H1 (cell line): Measurements from ENCODE around the gene MVK. TPM values are rescaled to one million over a fixed set of nuclear protein-coding genes. Genes with fewer than 3 reads are reported as not detected.

Source experiments
- CTCF ChIA-PET: fragments of 300-600 bp; sonication (Branson Sonifier 250); formaldehyde crosslinking; loops from one replicate; lab custom pipeline; 2021; ENCODE audit not compliant: partially characterized antibody; lab: Charles Lee
- POLR2A ChIA-PET: fragments of 300-600 bp; sonication (Branson Sonifier 250); formaldehyde crosslinking; loops from one replicate; lab custom pipeline; 2021; ENCODE audit warnings: inconsistent platforms; ENCODE audit not compliant: partially characterized antibody; lab: Charles Lee
- DNase-seq, 2 experiments: peaks; one replicate each; pipeline versions ENCODE4 v3.0.0 to v3.0.0-alpha.2; 2010 to 2022; ENCODE audit warnings: low spot score in 2 of 2, low read depth in 1 of 2, mixed read lengths in 1 of 2
- FAIRE-seq: peaks from 2 replicates; lab custom pipeline; 2011; peaks lifted over from hg19 to GRCh38; lab: Jason Lieb, UNC
- H2AFZ ChIP-seq: 2 replicates; pipeline ENCODE4 v1.8.1; 2012; ENCODE audit warnings: low read length, inconsistent platforms
- H2AK5ac ChIP-seq: 2 replicates; pipeline ENCODE4 v1.6.1; 2013; ENCODE audit warnings: low read depth, low read length
- H2BK120ac ChIP-seq: replicated peaks from 2 replicates; pipeline ENCODE3; 2013; ENCODE audit warnings: low read depth, low read length, inconsistent platforms
- H2BK12ac ChIP-seq: 2 replicates; pipeline ENCODE4 v1.6.1; 2013; ENCODE audit warnings: low read depth, low read length
- H2BK15ac ChIP-seq: 2 replicates; pipeline ENCODE4 v1.6.1; 2013; ENCODE audit warnings: low read length
- H2BK20ac ChIP-seq: 2 replicates; pipeline ENCODE4 v1.6.1; 2013; ENCODE audit warnings: low read length
- H2BK5ac ChIP-seq: 2 replicates; pipeline ENCODE4 v1.6.1; 2013; ENCODE audit warnings: low read depth, low read length
- H3K14ac ChIP-seq: 2 replicates; pipeline ENCODE4 v1.6.1; 2013; ENCODE audit warnings: inconsistent platforms; ENCODE audit not compliant: insufficient read length
- H3K18ac ChIP-seq: 2 replicates; pipeline ENCODE4 v1.6.1; 2013; ENCODE audit warnings: low read length; ENCODE audit errors: extremely low read depth
- H3K23ac ChIP-seq: 2 replicates; pipeline ENCODE4 v1.6.1; 2013; ENCODE audit warnings: inconsistent platforms; ENCODE audit not compliant: insufficient read length
- H3K23me2 ChIP-seq: 2 replicates; pipeline ENCODE4 v1.6.1; 2013; ENCODE audit warnings: low read depth, low read length
- H3K27ac ChIP-seq: 2 replicates; pipeline ENCODE4 v1.6.1; 2011; ENCODE audit warnings: low read depth, low read length, inconsistent platforms
- H3K27me3 ChIP-seq, 4 experiments: replicated peaks in 1 of 4; 1 replicate in 1 of 4; 2 replicates in 3 of 4; pipeline versions ENCODE4 v1.6.1 to v1.8.1; 2011 to 2013; ENCODE audit warnings: low read length in 3 of 4, mild to moderate bottlenecking in 3 of 4, inconsistent platforms in 2 of 4, mixed read lengths in 2 of 4, moderate library complexity in 1 of 4; ENCODE audit not compliant: control insufficient read depth in 3 of 4, insufficient read depth in 3 of 4; ENCODE audit errors: extremely low read depth in 1 of 4
- H3K36me3 ChIP-seq, 4 experiments: 2 replicates each; pipeline versions ENCODE4 v1.6.1 to v1.8.1; 2011 to 2013; ENCODE audit warnings: mild to moderate bottlenecking in 4 of 4, low read length in 3 of 4, moderate library complexity in 2 of 4, control low read depth in 1 of 4, inconsistent platforms in 1 of 4; ENCODE audit not compliant: insufficient read depth in 4 of 4, control insufficient read depth in 2 of 4
- H3K4ac ChIP-seq: replicated peaks from 2 replicates; pipeline ENCODE3; 2013; ENCODE audit warnings: low read length, low read depth, mixed read lengths, inconsistent platforms; ENCODE audit not compliant: insufficient read length
- H3K4me1 ChIP-seq, 4 experiments: replicated peaks in 1 of 4; 1 replicate in 1 of 4; 2 replicates in 3 of 4; pipeline versions ENCODE4 v1.6.1 to v1.8.1; 2011 to 2013; ENCODE audit warnings: low read length in 3 of 4, inconsistent platforms in 2 of 4, mixed read lengths in 1 of 4; ENCODE audit not compliant: insufficient read depth in 4 of 4, control insufficient read depth in 3 of 4
- H3K4me2 ChIP-seq, 2 experiments: 2 replicates each; pipeline versions ENCODE4 v1.6.1 to v1.8.1; 2011 to 2013; ENCODE audit warnings: low read depth in 2 of 2, low read length in 2 of 2, control low read depth in 1 of 2, inconsistent platforms in 1 of 2, mild to moderate bottlenecking in 1 of 2; ENCODE audit not compliant: insufficient read depth in 1 of 2
- H3K4me3 ChIP-seq, 4 experiments: fragments of 200-600, 300-600 bp in 1 of 4; sonication (generic), shearing (Covaris generic), sonication (Bioruptor Twin) in 1 of 4; 2 replicates each; pipeline versions ENCODE4 v1.5.1 to v1.8.1; 2011 to 2016; ENCODE audit warnings: low read length in 4 of 4, low read depth in 3 of 4, control low read depth in 2 of 4, inconsistent platforms in 2 of 4, mild to moderate bottlenecking in 2 of 4, mixed read lengths in 1 of 4, moderate library complexity in 1 of 4; ENCODE audit not compliant: insufficient read depth in 2 of 4; ENCODE audit errors: extremely low read depth in 1 of 4
- H3K56ac ChIP-seq: replicated peaks from 2 replicates; pipeline ENCODE3; 2013; ENCODE audit warnings: low read depth, mild to moderate bottlenecking, mixed read lengths, low read length, inconsistent platforms; ENCODE audit not compliant: insufficient read length
- H3K79me1 ChIP-seq: 2 replicates; pipeline ENCODE4 v1.6.1; 2013; ENCODE audit warnings: low read depth, low read length, control low read depth
- H3K79me2 ChIP-seq, 2 experiments: 2 replicates each; pipeline versions ENCODE4 v1.6.1 to v1.8.1; 2012 to 2013; ENCODE audit warnings: low read length in 2 of 2, mild to moderate bottlenecking in 2 of 2, inconsistent platforms in 1 of 2; ENCODE audit not compliant: insufficient read depth in 2 of 2, control insufficient read depth in 1 of 2
- H3K9ac ChIP-seq, 4 experiments: replicated peaks in 1 of 4; 1 replicate in 1 of 4; 2 replicates in 3 of 4; pipeline versions ENCODE4 v1.6.1 to v1.8.1; 2011 to 2013; ENCODE audit warnings: low read depth in 3 of 4, low read length in 3 of 4, control low read depth in 2 of 4, mild to moderate bottlenecking in 2 of 4, moderate library complexity in 2 of 4, inconsistent platforms in 1 of 4; ENCODE audit errors: extremely low read depth in 1 of 4
- H3K9me3 ChIP-seq, 2 experiments: 2 replicates each; pipeline versions ENCODE4 v1.6.1 to v1.8.1; 2012 to 2013; ENCODE audit warnings: mild to moderate bottlenecking in 2 of 2, moderate library complexity in 2 of 2, control low read depth in 1 of 2, inconsistent platforms in 1 of 2, low read depth in 1 of 2, low read length in 1 of 2, mixed read lengths in 1 of 2; ENCODE audit not compliant: insufficient read depth in 2 of 2
- H4K20me1 ChIP-seq, 2 experiments: replicated peaks in 1 of 2; 2 replicates each; pipeline versions ENCODE3 to v1.8.1; 2011 to 2013; ENCODE audit warnings: inconsistent platforms in 2 of 2, low read length in 2 of 2, mild to moderate bottlenecking in 1 of 2; ENCODE audit not compliant: insufficient read depth in 2 of 2, control insufficient read depth in 1 of 2
- H4K5ac ChIP-seq: 2 replicates; pipeline ENCODE4 v1.6.1; 2013; ENCODE audit warnings: low read length, low read depth, mixed read lengths, inconsistent platforms; ENCODE audit not compliant: insufficient read length
- H4K8ac ChIP-seq: 2 replicates; pipeline ENCODE4 v1.8.0; 2013; ENCODE audit warnings: mild to moderate bottlenecking, moderate library complexity, low read length, inconsistent platforms; ENCODE audit not compliant: insufficient read depth; ENCODE audit errors: extremely low read depth
- H4K91ac ChIP-seq: replicated peaks from 2 replicates; pipeline ENCODE3; 2013; ENCODE audit warnings: low read length, mixed read lengths, inconsistent platforms; ENCODE audit not compliant: insufficient read length
- PHF8 ChIP-seq: fragments of 200-600 bp; sonication (generic); conservative IDR thresholded peaks from 2 replicates; pipeline ENCODE4 v1.7.1; 2012; ENCODE audit warnings: low read depth, mild to moderate bottlenecking, inconsistent platforms, low read length, moderate library complexity
- WGBS, 2 experiments: shearing (Covaris generic) in 1 of 2; methylation state at CpG; one replicate each; pipeline versions ENCODE4 v1.1.6 to v1.1.7; 2013 to 2015; ENCODE audit warnings: low lambda C conversion rate in 2 of 2, mixed read lengths in 2 of 2, inconsistent platforms in 1 of 2, low coverage in 1 of 2, missing lambda C conversion rate in 1 of 2; ENCODE audit not compliant: insufficient replicate concordance in 2 of 2, insufficient coverage in 1 of 2, insufficient read length in 1 of 2; ENCODE audit errors: extremely low coverage in 1 of 2, missing lambda C conversion rate in 1 of 2; 5-methylcytosine and 5-hydroxymethylcytosine counted together
- polyA plus RNA-seq, 7 experiments: library from polyadenylated mRNA; depleted of rRNA in 3 of 7; stranded (reverse) in 5 of 7; unstranded in 2 of 7; fragments of >200 nt in 5 of 7; fragments of 200-250 nt in 2 of 7; gene quantifications; 1 replicate in 5 of 7; 2 replicates in 1 of 7; 4 replicates in 1 of 7; pipeline versions ENCODE4 v1.2.1 to v1.2.3, GENCODE V29; 2011 to 2013; ENCODE audit warnings: missing spikeins in 2 of 7, mixed read lengths in 2 of 7
- total RNA-seq: library from RNA; stranded (reverse); fragmentation: NEBNext Ultra II Directional; extraction: Animal tissue kit (Norgen Biotek cat#: 25700); gene quantifications from 2 replicates; pipeline ENCODE4 v1.2.1, GENCODE V29; 2021

Gene MVK
- total and polyA plus RNA-seq, 2 of the 8 experiments (the other 6 are each of a cell fraction or from before 2014, with no cell fraction given): 15.7 to 20.9 TPM

- Histone ChIP-seq H2BK120ac (no peak overlapping the region), H3K9me3 (no peaks in the 10 kb centered on the region), H3K23me2 (peaks cover 5% of the 10 kb centered on the region; the same call in 1 of the 2 replicates), H2AK5ac (no peak overlapping the region), H3K14ac (no peak overlapping the region), H2AFZ (no peak overlapping the region), H3K4ac (no peak overlapping the region), H3K18ac (no peak overlapping the region), H4K5ac (no peak overlapping the region), H3K4me2 (no peak overlapping the region), H3K9ac (no peak overlapping the region), H3K27me3 (no peaks in the 10 kb centered on the region), H3K79me1 (no peaks in the 10 kb centered on the region), H3K4me1 (peaks cover 0 to 4% (median 3%) of the 10 kb centered on the region in 4 experiments; a peak in 4 of 7 replicates), H3K4me3 (no peak overlapping the region), H3K27ac (no peak overlapping the region), H2BK12ac (no peak overlapping the region), H3K56ac (no peak overlapping the region), H3K79me2 (peaks cover 0 to 6% of the 10 kb centered on the region in 2 experiments; a peak in 1 of 4 replicates), H4K8ac (no peak overlapping the region), H4K20me1 (peaks cover 0 to 5% of the 10 kb centered on the region in 2 experiments), H4K91ac (no peak overlapping the region), H2BK20ac (no peak overlapping the region), H2BK5ac (no peak overlapping the region), H2BK15ac (no peak overlapping the region), H3K23ac (no peak overlapping the region), H3K36me3 (peaks cover 8 to 57% (median 18%) of the 10 kb centered on the region in 4 experiments; a peak in 6 of 8 replicates)
- no peak for TF ChIP-seq PHF8
- ChIA-PET POLR2A (no interaction called here), CTCF (interaction anchor here (1.1 kb wide), 1 partner anchor 197 kb away, joined by 4 read pairs; no protein-coding TSS in a partner anchor)
- FAIRE-seq: no peak
- 88% methylated on average over 8 of the region's 8 CpGs; no CpG with 5 or more reads in 1 of the 2 experiments for WGBS, 2 experiments
- DNase-seq: no peak
Observed at GRCh38 chr12:109578330-109578927, 4.8 kb downstream of the MVK start.
